Endothelial cell of umbilical vein (primary cell): ENCODE measurements around the gene LRRC42. TPM values are rescaled to one million over a fixed set of nuclear protein-coding genes. Genes with fewer than 3 reads are reported as not detected.

ENCODE experiments used
- BruUV-seq: library from RNA; stranded (reverse); fragments of 400-500 nt; replicated peaks from 2 replicates; lab custom pipeline; 2021; lab: Mats Ljungman, UMichigan
- CTCF ChIA-PET: fragments of 300-600, 350-600 bp; sonication (Branson Sonifier 250); formaldehyde crosslinking; loops from one replicate; lab custom pipeline; 2021; ENCODE audit warnings: antibody characterized with exemption, inconsistent platforms; lab: Charles Lee
- POLR2A ChIA-PET: fragments of 300-600, 350-600 bp; sonication (Branson Sonifier 250); formaldehyde crosslinking; loops from one replicate; lab custom pipeline; 2021; ENCODE audit warnings: antibody characterized with exemption, inconsistent platforms; lab: Charles Lee
- DNase-seq: peaks from one replicate; pipeline ENCODE4 v3.0.0-alpha.2; 2011; ENCODE audit warnings: low read depth, low spot score
- FAIRE-seq: peaks from 2 replicates; lab custom pipeline; 2011; peaks lifted over from hg19 to GRCh38; lab: Jason Lieb, UNC
- H2AFZ ChIP-seq: 2 replicates; pipeline ENCODE4 v1.6.0; 2012; ENCODE audit warnings: low read depth, low read length, control low read depth, inconsistent platforms
- H3K27ac ChIP-seq: 2 replicates; pipeline ENCODE4 v1.5.1; 2011; ENCODE audit warnings: low read depth, mild to moderate bottlenecking, control low read depth, low read length, moderate library complexity; ENCODE audit not compliant: insufficient read depth
- H3K27me3 ChIP-seq, 2 experiments: 2 replicates each; pipeline versions ENCODE4 v1.6.0 to v1.6.1; 2011; ENCODE audit warnings: low read length in 2 of 2, mixed read lengths in 1 of 2; ENCODE audit not compliant: control insufficient read depth in 2 of 2, insufficient read depth in 2 of 2
- H3K36me3 ChIP-seq, 2 experiments: 2 replicates in 1 of 2; 3 replicates in 1 of 2; pipeline ENCODE4 v1.5.1; 2011; ENCODE audit warnings: low read length in 2 of 2, mild to moderate bottlenecking in 1 of 2, moderate library complexity in 1 of 2; ENCODE audit not compliant: control insufficient read depth in 2 of 2, insufficient read depth in 2 of 2; ENCODE audit errors: extremely low read depth in 1 of 2
- H3K4me1 ChIP-seq: 3 replicates; pipeline ENCODE4 v1.5.1; 2011; ENCODE audit warnings: mild to moderate bottlenecking, low read length; ENCODE audit not compliant: control insufficient read depth, insufficient read depth; ENCODE audit errors: extremely low read depth
- H3K4me2 ChIP-seq: 2 replicates; pipeline ENCODE4 v1.6.1; 2011; ENCODE audit warnings: low read length, control low read depth, mixed read lengths; ENCODE audit not compliant: insufficient read depth
- H3K4me3 ChIP-seq, 3 experiments: fragments of 200-600 bp in 1 of 3; sonication (generic), shearing (Covaris generic) in 1 of 3; replicated peaks in 1 of 3; 2 replicates each; pipeline ENCODE4 v1.5.1; 2011 to 2016; ENCODE audit warnings: control low read depth in 3 of 3, low read length in 3 of 3, mild to moderate bottlenecking in 2 of 3, inconsistent platforms in 1 of 3, low read depth in 1 of 3, moderate library complexity in 1 of 3; ENCODE audit not compliant: insufficient read depth in 1 of 3
- H3K79me2 ChIP-seq: 2 replicates; pipeline ENCODE4 v1.6.0; 2012; ENCODE audit warnings: low read length, inconsistent platforms; ENCODE audit not compliant: control insufficient read depth, insufficient read depth
- H3K9ac ChIP-seq: replicated peaks from 2 replicates; pipeline ENCODE3; 2011; ENCODE audit warnings: low read length, control low read depth; ENCODE audit not compliant: insufficient read depth; ENCODE audit errors: extremely low read depth
- H3K9me1 ChIP-seq: replicated peaks from 3 replicates; pipeline ENCODE4 v1.6.0; 2011; ENCODE audit warnings: mild to moderate bottlenecking, low read length; ENCODE audit not compliant: control insufficient read depth, insufficient read depth; ENCODE audit errors: extremely low read depth
- H3K9me3 ChIP-seq: replicated peaks from 2 replicates; pipeline ENCODE4 v1.5.1; 2012; ENCODE audit warnings: low read length, inconsistent platforms; ENCODE audit not compliant: control insufficient read depth, insufficient read depth
- H4K20me1 ChIP-seq: replicated peaks from 2 replicates; pipeline ENCODE3; 2011; ENCODE audit warnings: mild to moderate bottlenecking, low read length; ENCODE audit not compliant: control insufficient read depth, insufficient read depth; ENCODE audit errors: extremely low read depth
- EZH2 ChIP-seq: IDR thresholded peaks from 2 replicates; pipeline ENCODE4 v1.6.1; 2012; ENCODE audit warnings: borderline replicate concordance, low read depth, mild to moderate bottlenecking, moderate library complexity, low read length, inconsistent platforms; ENCODE audit not compliant: severe bottlenecking
- FOS ChIP-seq: IDR thresholded peaks from 2 replicates; pipeline ENCODE4 v1.6.1; 2011; ENCODE audit warnings: mild to moderate bottlenecking, low read length, moderate library complexity, borderline replicate concordance; ENCODE audit not compliant: insufficient read depth
- GATA2 ChIP-seq: IDR thresholded peaks from 2 replicates; pipeline ENCODE4 v1.7.0; 2011; ENCODE audit warnings: low read depth, mild to moderate bottlenecking, moderate library complexity, mixed read lengths, low read length; ENCODE audit not compliant: insufficient read length, insufficient read depth
- JUN ChIP-seq: IDR thresholded peaks from 2 replicates; pipeline ENCODE4 v1.6.1; 2011; ENCODE audit warnings: borderline replicate concordance, low read depth; ENCODE audit not compliant: insufficient read length, insufficient read depth
- MYC ChIP-seq: IDR thresholded peaks from one replicate; pipeline ENCODE4 v1.6.1; 2011; ENCODE audit warnings: mild to moderate bottlenecking, low read depth, low read length
- POLR2A ChIP-seq: IDR thresholded peaks from 2 replicates; pipeline ENCODE4 v1.6.1; 2012; ENCODE audit warnings: low read depth, mild to moderate bottlenecking, control low read depth, low read length
- POLR2AphosphoS5 ChIP-seq: IDR thresholded peaks from 2 replicates; pipeline ENCODE4 v1.6.1; 2012; ENCODE audit warnings: low read depth, mild to moderate bottlenecking, control low read depth, low read length, moderate library complexity; ENCODE audit not compliant: insufficient read depth
- dilution Hi-C: fragments of 300-500 bp; cut with MboI; formaldehyde crosslinking; loops from one replicate; pipeline ENCODE4 v1.15.0; 2019; ENCODE audit warnings: low sequenced_read_pairs; ENCODE audit not compliant: extremely low pct_ligation_motif_present
- intact Hi-C: fragments of 100-400 bp; cut with micrococcal nuclease; formaldehyde crosslinking; loops from one replicate; pipeline ENCODE4 v1.10.0; 2022
- polyA plus RNA-seq, 4 experiments: library from polyadenylated mRNA; depleted of rRNA in 3 of 4; stranded (reverse) in 3 of 4; unstranded in 1 of 4; fragments of >200 nt; gene quantifications; 2 replicates each; pipeline versions ENCODE4 v1.2.1 to v1.2.3, GENCODE V29; 2011 to 2012; ENCODE audit warnings: missing spikeins in 1 of 4
- total RNA-seq: library from RNA; stranded (reverse); gene quantifications from 2 replicates; pipeline ENCODE4 v1.2.3, GENCODE V29; 2021
- TF ChIP-seq, protein P1 (sequence below): IDR thresholded peaks from 2 replicates; pipeline ENCODE4 v1.6.1; 2011; ENCODE audit not compliant: insufficient read depth, insufficient read length
- TF ChIP-seq, protein P2 (sequence below), 2 donors: IDR thresholded peaks; 1 replicate in 1 of 2; 2 replicates in 1 of 2; pipeline ENCODE4 v1.5.1; 2011; ENCODE audit warnings: low read length in 2 of 2, mild to moderate bottlenecking in 2 of 2, moderate library complexity in 2 of 2, control low read depth in 1 of 2, inconsistent platforms in 1 of 2, low read depth in 1 of 2; ENCODE audit not compliant: insufficient read depth in 1 of 2; ENCODE audit errors: extremely low read depth in 1 of 2

The LRRC42 gene
- total and polyA plus RNA-seq, 2 donors (not counting 3 experiments of a cell fraction or from before 2014, with no cell fraction given): 25.3 to 26.1 TPM

DNA sequence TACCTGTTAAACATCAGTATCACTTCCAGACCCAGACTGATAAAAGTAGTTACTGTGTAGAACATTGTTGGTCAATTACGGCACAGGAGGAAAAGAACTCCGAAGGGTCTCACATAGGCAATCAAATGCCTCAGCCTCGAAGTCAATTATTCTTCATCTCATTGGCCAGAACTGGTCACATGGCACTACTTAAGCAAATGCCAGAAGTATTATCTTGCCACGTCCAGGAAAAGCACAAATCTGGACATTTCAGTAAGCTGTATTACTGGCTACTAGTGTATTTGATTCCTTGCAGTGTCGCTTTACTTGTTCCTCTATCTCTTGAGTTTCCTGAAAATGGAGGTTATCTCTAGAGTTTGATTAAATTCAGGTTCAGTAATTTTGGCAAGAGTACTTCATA lies 27.8 kb upstream of the LRRC42 start:
- no peak for FAIRE-seq
- no peak for DNase-seq

More for the DNA sequence above, 27.8 kb upstream of the LRRC42 start:
- H3K27ac ChIP-seq: no peak overlapping the region
- no peaks in the 10 kb centered on the region for H4K20me1 ChIP-seq
- intact Hi-C loops: no loop called here
- H3K4me3 ChIP-seq: no peak overlapping the region
- no peak overlapping the region for H3K4me2 ChIP-seq
- ChIA-PET POLR2A (no interaction called here), CTCF (no interaction called here)
- H3K27me3 ChIP-seq: no peaks in the 10 kb centered on the region
- H2AFZ ChIP-seq: no peak overlapping the region
- no TSS peak for BruUV-seq
- H3K9me3 ChIP-seq: no peaks in the 10 kb centered on the region
- TF ChIP-seq POLR2A (no peak), MYC (no peak), FOS (no peak), JUN (no peak), EZH2 (no peak), GATA2 (no peak), POLR2AphosphoS5 (no peak)
- TF ChIP-seq, protein P1, sequence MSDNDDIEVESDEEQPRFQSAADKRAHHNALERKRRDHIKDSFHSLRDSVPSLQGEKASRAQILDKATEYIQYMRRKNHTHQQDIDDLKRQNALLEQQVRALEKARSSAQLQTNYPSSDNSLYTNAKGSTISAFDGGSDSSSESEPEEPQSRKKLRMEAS: no peak
- TF ChIP-seq, protein P2, sequence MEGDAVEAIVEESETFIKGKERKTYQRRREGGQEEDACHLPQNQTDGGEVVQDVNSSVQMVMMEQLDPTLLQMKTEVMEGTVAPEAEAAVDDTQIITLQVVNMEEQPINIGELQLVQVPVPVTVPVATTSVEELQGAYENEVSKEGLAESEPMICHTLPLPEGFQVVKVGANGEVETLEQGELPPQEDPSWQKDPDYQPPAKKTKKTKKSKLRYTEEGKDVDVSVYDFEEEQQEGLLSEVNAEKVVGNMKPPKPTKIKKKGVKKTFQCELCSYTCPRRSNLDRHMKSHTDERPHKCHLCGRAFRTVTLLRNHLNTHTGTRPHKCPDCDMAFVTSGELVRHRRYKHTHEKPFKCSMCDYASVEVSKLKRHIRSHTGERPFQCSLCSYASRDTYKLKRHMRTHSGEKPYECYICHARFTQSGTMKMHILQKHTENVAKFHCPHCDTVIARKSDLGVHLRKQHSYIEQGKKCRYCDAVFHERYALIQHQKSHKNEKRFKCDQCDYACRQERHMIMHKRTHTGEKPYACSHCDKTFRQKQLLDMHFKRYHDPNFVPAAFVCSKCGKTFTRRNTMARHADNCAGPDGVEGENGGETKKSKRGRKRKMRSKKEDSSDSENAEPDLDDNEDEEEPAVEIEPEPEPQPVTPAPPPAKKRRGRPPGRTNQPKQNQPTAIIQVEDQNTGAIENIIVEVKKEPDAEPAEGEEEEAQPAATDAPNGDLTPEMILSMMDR (IDR thresholded peaks at IDR 0.05; ENCODE audit: extremely low read depth in 1 of 2, insufficient read depth in 1 of 2, low read depth in 1 of 2, low read length in 2 of 2): no peak
- no peaks in the 10 kb centered on the region for H3K4me1 ChIP-seq
- H3K36me3 ChIP-seq: peaks cover 3 to 4% of the 10 kb centered on the region in 2 experiments
- H3K9me1 ChIP-seq: no peaks in the 10 kb centered on the region
- dilution Hi-C loops: no loop called here
- H3K79me2 ChIP-seq: no peaks in the 10 kb centered on the region
- H3K9ac ChIP-seq: no peak overlapping the region
